ENCODE measurements around the gene SEC16B. TPM values are rescaled to one million over a fixed set of nuclear protein-coding genes. Genes with fewer than 3 reads are reported as not detected.

SEC16B gene
- total and polyA plus RNA-seq, 4 donors = 10.9 to 56.8 (median 29.4) TPM

DNA sequence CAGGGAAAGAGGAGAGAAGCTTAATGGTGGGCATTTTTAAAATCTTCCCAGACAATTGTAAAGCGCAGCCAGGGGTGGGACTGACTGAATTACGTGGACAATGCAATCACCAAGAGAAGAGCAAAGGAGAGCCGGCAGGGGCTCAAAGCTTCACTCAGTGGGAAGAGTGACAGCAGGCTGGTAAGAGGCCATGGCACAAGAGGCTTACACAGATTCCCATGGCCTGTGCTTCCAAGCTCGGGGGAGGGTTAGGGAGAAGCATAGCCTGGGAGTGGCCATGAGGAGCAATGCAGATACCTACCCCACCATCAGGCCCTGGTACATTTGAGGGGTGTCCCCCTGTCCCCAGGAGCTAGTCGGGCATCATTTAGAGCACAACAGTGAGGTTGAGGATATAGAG, 27.1 kb upstream of the SEC16B start:
- 97% methylated on average over 5 of the region's 5 CpGs for WGBS
- H3K9ac ChIP-seq (ENCODE audit: low read depth in 1 of 2, low read length in 2 of 2) = no peak overlapping the region

DNA sequence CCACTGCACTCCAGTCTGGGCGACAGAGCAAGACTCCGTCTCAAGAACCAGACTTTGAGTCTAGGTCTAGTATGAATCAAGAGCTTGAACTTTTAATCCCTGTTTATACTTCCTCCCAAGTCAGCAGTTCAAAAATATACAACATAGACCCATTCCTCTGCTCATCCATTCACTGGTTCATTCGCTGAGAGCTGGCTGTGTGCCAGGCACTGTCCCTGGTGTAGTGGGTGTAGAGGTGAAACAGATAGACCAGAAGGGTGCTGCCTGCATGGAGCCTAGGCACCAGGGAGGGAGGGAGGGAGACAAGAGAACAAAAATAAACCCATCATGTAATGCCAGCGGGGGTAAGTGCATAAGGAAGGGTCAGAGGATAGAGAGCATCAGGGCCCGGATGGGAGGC, 25.5 kb upstream of the SEC16B start:
- 95% methylated on average over 5 of the region's 5 CpGs for WGBS
- no peak overlapping the region for H3K9ac ChIP-seq (ENCODE audit: low read depth in 1 of 2, low read length in 2 of 2)
- no peak overlapping the region for H3K4me3 ChIP-seq (ENCODE audit: low read depth in 1 of 3, low read length in 3 of 3)
- H3K27ac ChIP-seq (ENCODE audit: low read depth in 1 of 2, low read length in 2 of 2) = no peak overlapping the region
- DNase-seq (ENCODE audit: low spot score) = no peak
- H3K9me3 ChIP-seq (ENCODE audit: control insufficient read depth in 4 of 4, low read length in 3 of 4) = no peaks in the 10 kb centered on the region
- no peaks in the 10 kb centered on the region for H3K27me3 ChIP-seq (ENCODE audit: control insufficient read depth in 4 of 4, insufficient read depth in 4 of 4, low read length in 3 of 4)
- H3K36me3 ChIP-seq (ENCODE audit: control insufficient read depth in 4 of 4, insufficient read depth in 3 of 4, low read depth in 1 of 4, low read length in 3 of 4) = peaks cover 0 to 7% (median 0%) of the 10 kb centered on the region in 4 donors
- no peaks in the 10 kb centered on the region for H3K4me1 ChIP-seq (ENCODE audit: control insufficient read depth in 4 of 4, insufficient read depth in 4 of 4, low read length in 3 of 4)
- no peak for TF ChIP-seq HNF4A (conservative IDR thresholded peaks at IDR 0.05)
- TF ChIP-seq ZBTB33 (IDR thresholded peaks at IDR 0.05) = no peak
- TF ChIP-seq REST (IDR thresholded peaks at IDR 0.05) = no peak
- no peak for TF ChIP-seq FOXA2 (IDR thresholded peaks at IDR 0.05)
- TF ChIP-seq EGR1 (IDR thresholded peaks at IDR 0.05; ENCODE audit: low read depth in 2 of 2) = no peak
- TF ChIP-seq TAF1 (conservative IDR thresholded peaks at IDR 0.05) = no peak
- no peak for TF ChIP-seq CTCF (IDR thresholded peaks at IDR 0.05; ENCODE audit: low read depth, low read length, missing input control)

More for the DNA sequence above, 27.1 kb upstream of the SEC16B start:
- Histone ChIP-seq H3K9me3 (ENCODE audit: control insufficient read depth in 4 of 4, low read length in 3 of 4) (no peaks in the 10 kb centered on the region), H3K4me3 (ENCODE audit: low read depth in 1 of 3, low read length in 3 of 3) (no peak overlapping the region), H3K4me1 (ENCODE audit: control insufficient read depth in 4 of 4, insufficient read depth in 4 of 4, low read length in 3 of 4) (no peaks in the 10 kb centered on the region), H3K27ac (ENCODE audit: low read depth in 1 of 2, low read length in 2 of 2) (no peak overlapping the region), H3K27me3 (ENCODE audit: control insufficient read depth in 4 of 4, insufficient read depth in 4 of 4, low read length in 3 of 4) (no peaks in the 10 kb centered on the region), H3K36me3 (ENCODE audit: control insufficient read depth in 4 of 4, insufficient read depth in 3 of 4, low read depth in 1 of 4, low read length in 3 of 4) (peaks cover 0 to 7% (median 0%) of the 10 kb centered on the region in 4 donors)
- no peak for DNase-seq (ENCODE audit: low spot score)
- TF ChIP-seq, protein P1, sequence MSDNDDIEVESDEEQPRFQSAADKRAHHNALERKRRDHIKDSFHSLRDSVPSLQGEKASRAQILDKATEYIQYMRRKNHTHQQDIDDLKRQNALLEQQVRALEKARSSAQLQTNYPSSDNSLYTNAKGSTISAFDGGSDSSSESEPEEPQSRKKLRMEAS (IDR thresholded peaks at IDR 0.05) = no peak
- no peak for TF ChIP-seq NR2F2 (IDR thresholded peaks at IDR 0.05)
- TF ChIP-seq ZBTB33 (IDR thresholded peaks at IDR 0.05) = no peak
- TF ChIP-seq REST (IDR thresholded peaks at IDR 0.05) = no peak
- no peak for TF ChIP-seq YY1 (IDR thresholded peaks at IDR 0.05)
- TF ChIP-seq TAF1 (conservative IDR thresholded peaks at IDR 0.05) = no peak
- TF ChIP-seq HNF4G (IDR thresholded peaks at IDR 0.05) = no peak
- TF ChIP-seq JUND (IDR thresholded peaks at IDR 0.05) = no peak
- TF ChIP-seq HNF4A (conservative IDR thresholded peaks at IDR 0.05) = no peak

All from liver (tissue), 9 donors.